OCI-LY1 (cell line): ENCODE data around the gene TSHR.

Source experiments
- H2AFZ ChIP-seq: fragments of 200-600 bp; sonication (generic), shearing (Covaris generic); 2 replicates; pipeline ENCODE4 v1.6.0; 2014; ENCODE audit warnings: antibody characterized with exemption, mild to moderate bottlenecking, low read length
- H3F3A ChIP-seq: fragments of 200-600 bp; sonication (generic), shearing (Covaris generic); 2 replicates; pipeline ENCODE4 v1.6.0; 2014; ENCODE audit warnings: mild to moderate bottlenecking, antibody characterized with exemption, low read length, moderate library complexity; ENCODE audit not compliant: insufficient read depth
- H3K27ac ChIP-seq: fragments of 200-600 bp; sonication (generic); 2 replicates; pipeline ENCODE4 v1.5.1; 2014; ENCODE audit warnings: low read length, mixed run types, mild to moderate bottlenecking, low read depth; ENCODE audit not compliant: poor library complexity, severe bottlenecking
- H3K27me3 ChIP-seq: fragments of 200-600 bp; sonication (generic); 2 replicates; pipeline ENCODE4 v1.6.0; 2014; ENCODE audit warnings: antibody characterized with exemption, mild to moderate bottlenecking, low read length, moderate library complexity; ENCODE audit not compliant: insufficient read depth
- H3K36me3 ChIP-seq: fragments of 200-600 bp; sonication (generic); 2 replicates; pipeline ENCODE4 v1.6.1; 2014; ENCODE audit warnings: mild to moderate bottlenecking, antibody characterized with exemption, low read length, moderate library complexity, mixed read lengths; ENCODE audit not compliant: insufficient read depth
- H3K4me1 ChIP-seq: fragments of 200-600 bp; sonication (generic); 2 replicates; pipeline ENCODE4 v1.5.1; 2014; ENCODE audit warnings: mild to moderate bottlenecking, low read length, moderate library complexity; ENCODE audit not compliant: insufficient read depth, severe bottlenecking
- H3K4me2 ChIP-seq: fragments of 200-600 bp; sonication (generic), shearing (Covaris generic); 2 replicates; pipeline ENCODE4 v1.6.1; 2014; ENCODE audit warnings: low read length
- H3K4me3 ChIP-seq: fragments of 200-600 bp; sonication (generic); 2 replicates; pipeline ENCODE4 v1.5.1; 2014; ENCODE audit warnings: low read length, low read depth, mild to moderate bottlenecking, mixed read lengths; ENCODE audit not compliant: poor library complexity, severe bottlenecking
- H3K79me2 ChIP-seq: fragments of 200-600 bp; shearing (Covaris generic); 2 replicates; pipeline ENCODE4 v1.6.1; 2016; ENCODE audit warnings: mixed run types, low read length, mixed read lengths; ENCODE audit not compliant: insufficient read depth
- H3K9ac ChIP-seq: fragments of 200-600 bp; sonication (generic), shearing (Covaris generic); 2 replicates; pipeline ENCODE4 v1.6.1; 2014; ENCODE audit warnings: mild to moderate bottlenecking, low read length, mixed read lengths
- H3K9me2 ChIP-seq: fragments of 200-600 bp; sonication (generic), shearing (Covaris generic); 2 replicates; pipeline ENCODE4 v1.6.1; 2014; ENCODE audit warnings: low read depth, mild to moderate bottlenecking, low read length, mixed read lengths
- H3K9me3 ChIP-seq: fragments of 200-600 bp; shearing (Covaris generic); 2 replicates; pipeline ENCODE4 v1.6.1; 2014; ENCODE audit warnings: low read length, mixed read lengths
- H4K20me1 ChIP-seq: fragments of 200-600 bp; sonication (generic), shearing (Covaris generic); 2 replicates; pipeline ENCODE4 v1.6.0; 2016; ENCODE audit warnings: mild to moderate bottlenecking, low read length; ENCODE audit not compliant: insufficient read depth
- CTCF ChIP-seq: fragments of 200-600 bp; sonication (generic), shearing (Covaris generic); IDR thresholded peaks from 2 replicates; pipeline ENCODE4 v1.5.1; 2017; ENCODE audit warnings: mild to moderate bottlenecking, antibody characterized with exemption, low read length, moderate library complexity, mixed read lengths
- EZH2 ChIP-seq: fragments of 200-600 bp; sonication (generic), shearing (Covaris generic); IDR thresholded peaks from 2 replicates; pipeline ENCODE4 v1.8.0; 2017; ENCODE audit warnings: borderline replicate concordance, mixed run types, mild to moderate bottlenecking, antibody characterized with exemption, low read length, moderate library complexity, mixed read lengths

Gene TSHR

DNA sequence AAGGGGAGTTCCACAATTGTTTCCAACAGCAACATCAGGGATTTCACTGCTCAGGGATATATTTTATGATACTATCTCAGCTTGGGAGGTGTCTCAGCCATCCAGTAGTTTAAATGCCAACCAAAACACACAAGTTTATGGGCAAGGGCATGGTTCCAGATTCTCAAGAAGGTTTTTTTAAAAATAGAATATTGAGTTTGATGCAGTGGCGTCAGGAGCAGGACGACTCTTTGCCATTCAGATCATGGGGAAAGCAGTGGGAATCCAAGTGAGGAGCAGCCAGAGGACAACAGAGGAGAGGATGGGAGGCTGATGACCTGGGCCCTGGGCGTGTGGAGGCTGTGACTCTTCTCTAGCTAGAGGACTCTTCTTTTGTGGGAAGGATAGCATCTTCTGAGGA, 25.7 kb downstream of the TSHR start:
- H3K9me3 ChIP-seq, result no peaks in the 10 kb centered on the region
- H3K36me3 ChIP-seq, result no peaks in the 10 kb centered on the region
- no peak overlapping the region for H3K9ac ChIP-seq
- no peaks in the 10 kb centered on the region for H3K79me2 ChIP-seq
- no peaks in the 10 kb centered on the region for H4K20me1 ChIP-seq
- TF ChIP-seq CTCF, result no peak
- TF ChIP-seq EZH2, result no peak
- no peak overlapping the region for H3K4me3 ChIP-seq
- no peaks in the 10 kb centered on the region for H3F3A ChIP-seq
- peaks cover 25% of the 10 kb centered on the region for H3K4me1 ChIP-seq
- H3K4me2 ChIP-seq, result no peak overlapping the region
- H3K27me3 ChIP-seq, result no peaks in the 10 kb centered on the region
- H3K9me2 ChIP-seq, result no peaks in the 10 kb centered on the region
- no peak overlapping the region for H3K27ac ChIP-seq
- no peak overlapping the region for H2AFZ ChIP-seq

DNA sequence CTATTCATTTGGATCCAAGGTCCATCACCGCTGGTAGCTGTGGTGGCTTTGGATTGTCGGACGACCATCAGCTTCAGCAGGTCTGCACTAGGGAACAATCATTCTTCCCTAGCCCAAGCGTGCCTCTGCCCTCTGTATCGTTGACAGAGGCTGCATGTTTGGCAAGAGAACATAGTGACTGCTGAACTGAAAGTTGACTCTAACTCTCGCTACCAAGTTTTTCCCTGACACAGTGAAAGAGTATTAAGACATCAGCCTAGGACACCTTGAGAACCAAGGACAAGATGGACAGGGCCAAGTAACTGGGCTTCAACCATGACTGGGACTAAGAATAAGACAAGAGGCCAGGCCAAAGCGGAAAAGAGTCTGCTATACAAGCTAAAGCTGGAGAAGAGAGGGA, 26.3 kb downstream of the TSHR start:
- H3K27me3 ChIP-seq, result no peaks in the 10 kb centered on the region
- H3F3A ChIP-seq, result no peaks in the 10 kb centered on the region
- H3K36me3 ChIP-seq, result no peaks in the 10 kb centered on the region
- no peak overlapping the region for H3K27ac ChIP-seq
- no peaks in the 10 kb centered on the region for H3K9me2 ChIP-seq
- H3K79me2 ChIP-seq, result no peaks in the 10 kb centered on the region
- no peaks in the 10 kb centered on the region for H4K20me1 ChIP-seq
- no peak overlapping the region for H3K9ac ChIP-seq
- no peak overlapping the region for H3K4me3 ChIP-seq
- peaks cover 30% of the 10 kb centered on the region for H3K4me1 ChIP-seq
- H2AFZ ChIP-seq, result no peak overlapping the region
- H3K9me3 ChIP-seq, result no peaks in the 10 kb centered on the region
- no peak for TF ChIP-seq CTCF
- TF ChIP-seq EZH2, result no peak
- H3K4me2 ChIP-seq, result no peak overlapping the region

DNA sequence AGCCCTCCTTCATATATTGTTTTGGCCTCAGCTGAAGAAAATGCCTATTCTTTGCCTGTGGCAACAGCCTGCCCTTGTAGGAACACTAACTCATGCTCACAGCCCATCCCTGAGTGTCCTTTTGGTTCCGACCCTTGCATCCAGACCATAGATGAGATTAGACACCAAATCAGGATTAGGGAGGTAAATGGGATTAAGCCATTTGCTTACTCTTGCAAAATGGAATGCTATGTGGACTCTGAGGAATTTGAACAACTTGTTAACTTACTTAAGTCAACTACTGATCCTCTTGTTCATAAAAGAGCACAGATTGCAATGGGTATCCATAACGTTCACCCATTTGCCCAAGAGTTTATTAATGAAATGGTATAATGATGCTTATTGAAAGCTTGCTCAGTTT, 27.3 kb downstream of the TSHR start:
- no peaks in the 10 kb centered on the region for H4K20me1 ChIP-seq
- H3K9me2 ChIP-seq, result no peaks in the 10 kb centered on the region
- H3K4me2 ChIP-seq, result no peak overlapping the region
- no peak overlapping the region for H2AFZ ChIP-seq
- H3K27me3 ChIP-seq, result no peaks in the 10 kb centered on the region
- H3K4me3 ChIP-seq, result no peak overlapping the region
- peaks cover 35% of the 10 kb centered on the region for H3K4me1 ChIP-seq
- no peaks in the 10 kb centered on the region for H3F3A ChIP-seq
- no peak overlapping the region for H3K9ac ChIP-seq
- H3K36me3 ChIP-seq, result no peaks in the 10 kb centered on the region
- TF ChIP-seq CTCF (no peak), EZH2 (no peak)
- H3K27ac ChIP-seq, result no peak overlapping the region
- H3K9me3 ChIP-seq, result no peaks in the 10 kb centered on the region
- no peaks in the 10 kb centered on the region for H3K79me2 ChIP-seq
